ENCODE results near the gene PIM2. TPM values are rescaled to one million over a fixed set of nuclear protein-coding genes. Genes with fewer than 3 reads are reported as not detected.
A peak's percentile ranks its signal among the peaks of the same experiment; 100 is the strongest.

Gene PIM2
- total and polyA plus RNA-seq, 9 of the 15 experiments (the other 6 are each of a cell fraction or from before 2014, with no cell fraction given): 67.6 to 191 (median 108) TPM

GRCh38 chrX:48911412-48912182, 7.2 kb downstream of the PIM2 start, which contains the start of gene SLC35A2 (continued):
- TF ChIP-seq HOMEZ (CRISPR knock-in tag; IDR thresholded peaks at IDR 0.05): no peak
- TF ChIP-seq E2F1 (CRISPR knock-in tag; IDR thresholded peaks at IDR 0.05): no peak
- no peak for TF ChIP-seq NFE2 (IDR thresholded peaks at IDR 0.05; ENCODE audit: low read depth)
- TF ChIP-seq PRDM10 (IDR thresholded peaks at IDR 0.05; ENCODE audit: partially characterized antibody): no peak
- TF ChIP-seq MBD2 (IDR thresholded peaks at IDR 0.05; ENCODE audit: borderline replicate concordance, low read depth): no peak; the same call in 1 of the 2 replicates
- TF ChIP-seq MAX (CRISPR knock-in tag; IDR thresholded peaks at IDR 0.05): peak; percentile 62
- peak; percentile 74 for TF ChIP-seq PKNOX1 (IDR thresholded peaks at IDR 0.05)

All from K562 (cell line).